Neural progenitor cell (in vitro differentiated cells): ENCODE results near the gene ANKFY1. TPM values are rescaled to one million over a fixed set of nuclear protein-coding genes. Genes with fewer than 3 reads are reported as not detected.
"Not testable (repeated sequence)": the region's sequence is repeated elsewhere in the genome, so short reads cannot be mapped to it uniquely, and the experiment has no call there.

ENCODE experiments used
- DNase-seq: peaks from one replicate; pipeline ENCODE4 v3.0.0-alpha.2; 2016; ENCODE audit warnings: low spot score
- H2AFZ ChIP-seq: fragments of 200-600 bp; sonication (generic); replicated peaks from 2 replicates; pipeline ENCODE4 v1.6.1; 2016; ENCODE audit warnings: antibody characterized with exemption
- H3F3A ChIP-seq: fragments of 200-600 bp; sonication (generic); 2 replicates; pipeline ENCODE4 v1.6.1; 2016; ENCODE audit warnings: antibody characterized with exemption, low read depth
- H3K27ac ChIP-seq: fragments of 200-600 bp; sonication (generic); 2 replicates; pipeline ENCODE4 v1.5.1; 2016; ENCODE audit warnings: mild to moderate bottlenecking
- H3K27me3 ChIP-seq: fragments of 200-600 bp; sonication (generic); 2 replicates; pipeline ENCODE4 v1.6.1; 2016; ENCODE audit warnings: mild to moderate bottlenecking, moderate library complexity
- H3K36me3 ChIP-seq: fragments of 200-600 bp; sonication (generic); 2 replicates; pipeline ENCODE4 v1.5.1; 2016
- H3K4me1 ChIP-seq: fragments of 200-600 bp; sonication (generic); 2 replicates; pipeline ENCODE4 v1.6.1; 2016; ENCODE audit warnings: mixed run types
- H3K4me2 ChIP-seq: fragments of 200-600 bp; sonication (generic); 2 replicates; pipeline ENCODE4 v1.6.1; 2016
- H3K4me3 ChIP-seq: fragments of 200-600 bp; sonication (generic); 2 replicates; pipeline ENCODE4 v1.5.1; 2016
- H3K79me2 ChIP-seq: fragments of 200-600 bp; sonication (generic); 2 replicates; pipeline ENCODE4 v1.6.1; 2016; ENCODE audit warnings: low read depth
- H3K9ac ChIP-seq: fragments of 200-600 bp; sonication (generic); 2 replicates; pipeline ENCODE4 v1.6.1; 2016
- H3K9me3 ChIP-seq: fragments of 200-600 bp; sonication (generic); 2 replicates; pipeline ENCODE4 v1.5.1; 2016; ENCODE audit warnings: low read depth
- H4K20me1 ChIP-seq: fragments of 200-600 bp; sonication (generic); 2 replicates; pipeline ENCODE4 v1.6.1; 2016; ENCODE audit warnings: low read depth
- H3K27ac Mint-ChIP-seq: 3 replicates; pipeline ENCODE4 v1.8.0; 2021; ENCODE audit warnings: mixed read lengths
- H3K27me3 Mint-ChIP-seq: 2 replicates; pipeline ENCODE4 v1.8.0; 2022; ENCODE audit warnings: low read depth, mild to moderate bottlenecking, inconsistent platforms, moderate library complexity, mixed read lengths; ENCODE audit not compliant: insufficient read depth
- H3K36me3 Mint-ChIP-seq: 3 replicates; pipeline ENCODE4 v1.8.0; 2021; ENCODE audit warnings: mixed read lengths
- H3K4me1 Mint-ChIP-seq: 3 replicates; pipeline ENCODE4 v1.8.0; 2021; ENCODE audit warnings: mixed read lengths
- H3K4me3 Mint-ChIP-seq: 3 replicates; pipeline ENCODE4 v1.8.0; 2021; ENCODE audit warnings: mild to moderate bottlenecking, moderate library complexity, mixed read lengths
- H3K9me3 Mint-ChIP-seq: 3 replicates; pipeline ENCODE4 v1.8.0; 2020; ENCODE audit warnings: mixed read lengths
- CTCF ChIP-seq: fragments of 200-600 bp; sonication (generic); IDR thresholded peaks from 2 replicates; pipeline ENCODE4 v1.5.1; 2017; ENCODE audit warnings: antibody characterized with exemption, mild to moderate bottlenecking
- EZH2 ChIP-seq: fragments of 200-600 bp; sonication (generic); IDR thresholded peaks from 2 replicates; pipeline ENCODE4 v1.6.1; 2017; ENCODE audit warnings: antibody characterized with exemption, mild to moderate bottlenecking, moderate library complexity
- EZH2phosphoT487 ChIP-seq: fragments of 200-600 bp; sonication (generic); IDR thresholded peaks from 2 replicates; pipeline ENCODE4 v1.6.1; 2017; ENCODE audit warnings: antibody characterized with exemption
- total RNA-seq: library from RNA; depleted of rRNA; stranded (reverse); fragments of >200 nt; gene quantifications from 2 replicates; pipeline ENCODE4 v1.2.3, GENCODE V29; 2015; ENCODE audit warnings: low replicate concordance

Gene ANKFY1
- total RNA-seq, 1 donor from 2014 or later: 39.8 TPM

- peak overlapping the region; percentile 90 for H3K4me2 ChIP-seq
- TF ChIP-seq CTCF: no peak
- no peak for TF ChIP-seq EZH2
- no peak for TF ChIP-seq EZH2phosphoT487
- no peaks in the 10 kb centered on the region for H3K27me3 ChIP-seq
- H3K4me3 ChIP-seq: peak overlapping the region; percentile 80
- H2AFZ ChIP-seq: no peak overlapping the region
- H3K36me3 Mint-ChIP-seq: peaks cover 47% of the 10 kb centered on the region
- H3K79me2 ChIP-seq: peaks cover 73% of the 10 kb centered on the region
- no peak overlapping the region for H3K27ac ChIP-seq
- peak overlapping the region; percentile 88 for H3K4me3 Mint-ChIP-seq
- H3K36me3 ChIP-seq: no peaks in the 10 kb centered on the region
- no peak overlapping the region for H3K9ac ChIP-seq
- peaks cover 13% of the 10 kb centered on the region for H3K27me3 Mint-ChIP-seq
- no peak overlapping the region for H3K27ac Mint-ChIP-seq
- H3K9me3 ChIP-seq: peaks cover 9% of the 10 kb centered on the region
- H3K9me3 Mint-ChIP-seq: peaks cover 32% of the 10 kb centered on the region
- no peak for DNase-seq
- H4K20me1 ChIP-seq: peaks cover 18% of the 10 kb centered on the region
- H3K4me1 Mint-ChIP-seq: peaks cover 31% of the 10 kb centered on the region
- peaks cover 12% of the 10 kb centered on the region for H3K4me1 ChIP-seq
- H3F3A ChIP-seq: peaks cover 7% of the 10 kb centered on the region
These were observed 2.3 kb downstream of the ANKFY1 start for GRCh38 chr17:4261452-4261851.

GRCh38 chr17:4258867-4259266 is 4.9 kb downstream of the ANKFY1 start:
- no peaks in the 10 kb centered on the region for H3K27me3 ChIP-seq
- no peaks in the 10 kb centered on the region for H3F3A ChIP-seq
- no peaks in the 10 kb centered on the region for H3K36me3 ChIP-seq
- H3K9ac ChIP-seq: no peak overlapping the region
- no peak for TF ChIP-seq EZH2
- TF ChIP-seq EZH2phosphoT487: no peak
- TF ChIP-seq CTCF: no peak
- Mint-ChIP-seq H3K4me1 (peaks cover 15% of the 10 kb centered on the region), H3K27ac (no peak overlapping the region), H3K27me3 (peaks cover 12% of the 10 kb centered on the region), H3K36me3 (peaks cover 58% of the 10 kb centered on the region), H3K9me3 (peaks cover 42% of the 10 kb centered on the region), H3K4me3 (no peak overlapping the region)
- H3K79me2 ChIP-seq: peaks cover 99% of the 10 kb centered on the region
- H2AFZ ChIP-seq: no peak overlapping the region
- no peak for DNase-seq
- peaks cover 9% of the 10 kb centered on the region for H3K9me3 ChIP-seq
- H3K4me1 ChIP-seq: peaks cover 5% of the 10 kb centered on the region
- H3K4me3 ChIP-seq: no peak overlapping the region
- no peak overlapping the region for H3K27ac ChIP-seq
- peaks cover 19% of the 10 kb centered on the region for H4K20me1 ChIP-seq
- H3K4me2 ChIP-seq: no peak overlapping the region

GRCh38 chr17:4256952-4257351 is 6.8 kb downstream of the ANKFY1 start:
- peaks cover 9% of the 10 kb centered on the region for H3K9me3 ChIP-seq
- no peaks in the 10 kb centered on the region for H3K4me1 ChIP-seq
- peaks cover 100% of the 10 kb centered on the region for H3K79me2 ChIP-seq
- no peaks in the 10 kb centered on the region for H3K27me3 ChIP-seq
- no peaks in the 10 kb centered on the region for H3K36me3 ChIP-seq
- Mint-ChIP-seq H3K36me3 (peaks cover 55% of the 10 kb centered on the region), H3K27me3 (peaks cover 10% of the 10 kb centered on the region), H3K4me3 (no peak overlapping the region), H3K4me1 (peaks cover 5% of the 10 kb centered on the region), H3K27ac (no peak overlapping the region), H3K9me3 (peaks cover 47% of the 10 kb centered on the region)
- no peak overlapping the region for H3K9ac ChIP-seq
- DNase-seq: no peak
- H3K27ac ChIP-seq: no peak overlapping the region
- peaks cover 8% of the 10 kb centered on the region for H4K20me1 ChIP-seq
- H3K4me3 ChIP-seq: no peak overlapping the region
- H3F3A ChIP-seq: no peaks in the 10 kb centered on the region
- H2AFZ ChIP-seq: no peak overlapping the region
- no peak for TF ChIP-seq EZH2
- no peak for TF ChIP-seq EZH2phosphoT487
- no peak for TF ChIP-seq CTCF
- no peak overlapping the region for H3K4me2 ChIP-seq

GRCh38 chr17:4255271-4255670 is 8.5 kb downstream of the ANKFY1 start:
- Histone ChIP-seq H3K79me2 (peaks cover 100% of the 10 kb centered on the region), H4K20me1 (peaks cover 18% of the 10 kb centered on the region)
- not testable (repeated sequence) for H3K9ac ChIP-seq, H3K27ac Mint-ChIP-seq, H3K4me1 ChIP-seq, H3K4me3 ChIP-seq, H3K9me3 ChIP-seq, H3K4me3 Mint-ChIP-seq, DNase-seq, H3K4me1 Mint-ChIP-seq, H3K27ac ChIP-seq, H3K27me3 Mint-ChIP-seq, H3K36me3 ChIP-seq, H3F3A ChIP-seq, H3K4me2 ChIP-seq, H3K27me3 ChIP-seq, H2AFZ ChIP-seq
- H3K36me3 Mint-ChIP-seq: peaks cover 42% of the 10 kb centered on the region
- peaks cover 40% of the 10 kb centered on the region for H3K9me3 Mint-ChIP-seq
